GM19455 (cell line): ENCODE measurements around the gene SRPRA.
"Not testable (repeated sequence)": the region's sequence is repeated elsewhere in the genome, so short reads cannot be mapped to it uniquely, and the experiment has no call there.

Source experiments
- ATAC-seq: cut with Tn5 transposase; IDR thresholded peaks from one replicate; pipeline ENCODE4 v1.9.1; 2021; ENCODE audit not compliant: unreplicated experiment

The SRPRA gene

GRCh38 chr11:126268708-126269579, at the start of gene SRPRA, which contains the start of gene FOXRED1:
SRPRA (minus strand) TSS chr11:126268895; CDS start chr11:126268804, 91 bp downstream.
FOXRED1 (plus strand) TSS chr11:126269154; CDS start chr11:126269207, 53 bp downstream.
- ATAC-seq, result peak; percentile 99

- ATAC-seq, result peak; percentile 20
These were observed 49.3 kb upstream of the SRPRA start for GRCh38 chr11:126317756-126318573.

GRCh38 chr11:126317432-126317755, 48.7 kb upstream of the SRPRA start:
- no peak for ATAC-seq

- no peak for ATAC-seq
These were observed 45.1 kb upstream of the SRPRA start for GRCh38 chr11:126313826-126314225.

GRCh38 chr11:126312961-126313360, 44.3 kb upstream of the SRPRA start:
- ATAC-seq, result no peak

- ATAC-seq, result peak; percentile 64
These were observed 43.0 kb upstream of the SRPRA start for GRCh38 chr11:126311401-126312291.

- ATAC-seq, result no peak
These were observed 42.3 kb upstream of the SRPRA start for GRCh38 chr11:126310992-126311310.

GRCh38 chr11:126310200-126310991, 41.7 kb upstream of the SRPRA start:
- ATAC-seq, result no peak

GRCh38 chr11:126308771-126309170, 40.1 kb upstream of the SRPRA start:
- ATAC-seq, result not testable (repeated sequence)

GRCh38 chr11:126308271-126308671, 39.6 kb upstream of the SRPRA start:
- ATAC-seq, result no peak

- ATAC-seq, result no peak
These were observed 39.0 kb upstream of the SRPRA start for GRCh38 chr11:126307706-126308105.

GRCh38 chr11:126305699-126306098, 37.0 kb upstream of the SRPRA start:
- peak; percentile 49 for ATAC-seq

GRCh38 chr11:126304457-126305075, 35.9 kb upstream of the SRPRA start:
- peak; percentile 23 for ATAC-seq

GRCh38 chr11:126303623-126304456, 35.1 kb upstream of the SRPRA start, which contains the start of gene DCPS:
DCPS (plus strand) TSS chr11:126304060; CDS start chr11:126304081, 21 bp downstream.
- ATAC-seq, result peak; percentile 87

GRCh38 chr11:126297004-126297403, 28.3 kb upstream of the SRPRA start:
- no peak for ATAC-seq

GRCh38 chr11:126293726-126294125, 25.0 kb upstream of the SRPRA start:
- no peak for ATAC-seq

- ATAC-seq, result no peak
These were observed 22.2 kb upstream of the SRPRA start for GRCh38 chr11:126290887-126291286.

GRCh38 chr11:126288237-126288636, 19.5 kb upstream of the SRPRA start:
- no peak for ATAC-seq

- ATAC-seq, result no peak
These were observed 16.1 kb upstream of the SRPRA start for GRCh38 chr11:126284829-126285228.
